ENCODE measurements around the gene TMEFF1. TPM values are rescaled to one million over a fixed set of nuclear protein-coding genes. Genes with fewer than 3 reads are reported as not detected.

Gene TMEFF1
- total RNA-seq, 1 experiment from 2014 or later: 65.5 TPM

GRCh38 chr9:100492952-100493351, 20.0 kb downstream of the TMEFF1 start:
- H3T11ph ChIP-seq (ENCODE audit: low read length): no peak overlapping the region
- no CpG with 5 or more reads among the region's 2 CpGs for WGBS (ENCODE audit: extremely low coverage, insufficient read length, low lambda C conversion rate)
- peak overlapping the region; percentile 66 for H3K27ac ChIP-seq (ENCODE audit: insufficient read length, low read depth, low read length)
- H3K14ac ChIP-seq (ENCODE audit: insufficient read depth, low read length): no peak overlapping the region
- H4K8ac ChIP-seq (replicated peaks; ENCODE audit: insufficient read length, low read depth, low read length): no peak overlapping the region
- H3K79me2 ChIP-seq (ENCODE audit: insufficient read depth, low read length): peaks cover 26% of the 10 kb centered on the region; the same call in 1 of the 2 replicates
- no peak overlapping the region for H3K9ac ChIP-seq (ENCODE audit: extremely low read depth, insufficient read length, low read length)
- no peak overlapping the region for H2BK15ac ChIP-seq (ENCODE audit: low read depth, low read length)
- H2BK12ac ChIP-seq (ENCODE audit: insufficient read length, low read depth, low read length): no peak overlapping the region
- no peak overlapping the region for H3K4ac ChIP-seq (ENCODE audit: low read depth, low read length)
- H2BK5ac ChIP-seq (ENCODE audit: insufficient read length, low read length): no peak overlapping the region
- H2BK20ac ChIP-seq (ENCODE audit: low read depth, low read length, poor library complexity, severe bottlenecking): no peak overlapping the region
- H3K9me3 ChIP-seq (ENCODE audit: control insufficient read depth, low read depth, low read length): no peaks in the 10 kb centered on the region
- peaks cover 17% of the 10 kb centered on the region for H3K79me1 ChIP-seq (ENCODE audit: insufficient read depth, low read depth, low read length, poor library complexity, severe bottlenecking)
- H3K23me2 ChIP-seq (ENCODE audit: insufficient read length, low read depth, low read length, poor library complexity, severe bottlenecking): no peaks in the 10 kb centered on the region
- H3K23ac ChIP-seq (ENCODE audit: insufficient read length, low read depth, low read length): no peak overlapping the region
- no peak overlapping the region for H4K5ac ChIP-seq (ENCODE audit: insufficient read length, low read depth, low read length)
- H3K9me3 Mint-ChIP-seq: no peaks in the 10 kb centered on the region; a peak in 1 of 5 replicates
- H3K27me3 Mint-ChIP-seq (ENCODE audit: low read depth): no peaks in the 10 kb centered on the region
- no peak overlapping the region for H2BK120ac ChIP-seq (ENCODE audit: low read depth, low read length, poor library complexity, severe bottlenecking)
- H3K4me1 Mint-ChIP-seq: peaks cover 44 to 72% of the 10 kb centered on the region in 2 experiments
- no peaks in the 10 kb centered on the region for H3K27me3 ChIP-seq (ENCODE audit: insufficient read depth, low read length)
- no peak overlapping the region for H2AFZ ChIP-seq (ENCODE audit: low read length)
- peak overlapping the region in 2 of 3 experiments; percentile 19 to 55; a peak in 2 of 7 replicates for H3K27ac Mint-ChIP-seq
- TF ChIP-seq CTCF (conservative IDR thresholded peaks at IDR 0.05): no peak
- H3K56ac ChIP-seq (ENCODE audit: insufficient read length, low read depth, low read length): no peak overlapping the region
- DNase-seq: no peak
- H3K4me1 ChIP-seq (ENCODE audit: insufficient read depth, low read length): peaks cover 13% of the 10 kb centered on the region
- H4K91ac ChIP-seq (ENCODE audit: insufficient read length, low read depth, low read length): no peak overlapping the region
- no peak overlapping the region for H2AK5ac ChIP-seq (ENCODE audit: insufficient read length, low read length)
- no peak overlapping the region for H3K4me2 ChIP-seq (ENCODE audit: insufficient read depth, insufficient read length, low read length)
- H3K36me3 Mint-ChIP-seq (ENCODE audit: insufficient read depth in 1 of 3, low read depth in 3 of 3): no peaks in the 10 kb centered on the region
- no peak overlapping the region for H3K18ac ChIP-seq (ENCODE audit: insufficient read length, low read depth, low read length)
- no peak overlapping the region for H3K4me3 Mint-ChIP-seq
- no peaks in the 10 kb centered on the region for H4K20me1 ChIP-seq (ENCODE audit: control insufficient read depth, insufficient read depth, insufficient read length)
